Measurements from ENCODE around the gene CTNNA2. TPM values are rescaled to one million over a fixed set of nuclear protein-coding genes. Genes with fewer than 3 reads are reported as not detected.

The CTNNA2 gene
- total and polyA plus RNA-seq, 12 donors = 0.12 to 5.0 (median 1.4) TPM; not detected in 1

DNA sequence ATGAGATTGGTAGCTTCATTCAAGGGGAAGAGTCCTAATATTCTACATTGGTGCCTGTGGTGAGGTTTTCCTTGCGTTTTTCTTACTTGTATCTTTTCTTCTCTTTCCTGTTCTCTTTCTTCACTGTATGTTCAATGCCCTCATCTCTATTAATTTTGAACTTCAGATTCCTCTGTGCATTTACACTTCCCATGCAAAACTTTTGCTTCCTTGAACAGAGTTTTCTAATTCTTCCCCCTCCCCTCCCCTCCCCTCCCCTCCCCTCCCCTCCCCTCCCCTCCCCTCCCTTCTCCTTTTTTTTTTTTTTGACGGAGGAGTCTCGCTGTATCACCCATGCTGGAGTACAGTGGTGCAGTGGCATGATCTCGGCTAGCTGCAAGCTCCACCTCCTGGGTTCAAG is 403.4 kb downstream of the CTNNA2 start:
- no peak for DNase-seq
- 72 to 85% (median 76%) methylated on average over 2 to 4 of the region's 4 CpGs for whole genome bisulfite sequencing, 4 donors
- Histone ChIP-seq H3K27me3 (no peaks in the 10 kb centered on the region), H3K4me1 (replicated peaks in 1 of 2) (no peaks in the 10 kb centered on the region), H3K9me3 (replicated peaks in 1 of 3) (no peaks in the 10 kb centered on the region), H3K36me3 (replicated peaks in 1 of 2) (no peaks in the 10 kb centered on the region), H3K4me3 (no peak overlapping the region), H3K27ac (no peak overlapping the region)
- TF ChIP-seq POLR2A (IDR thresholded peaks at IDR 0.05) = no peak
- TF ChIP-seq, protein P1, sequence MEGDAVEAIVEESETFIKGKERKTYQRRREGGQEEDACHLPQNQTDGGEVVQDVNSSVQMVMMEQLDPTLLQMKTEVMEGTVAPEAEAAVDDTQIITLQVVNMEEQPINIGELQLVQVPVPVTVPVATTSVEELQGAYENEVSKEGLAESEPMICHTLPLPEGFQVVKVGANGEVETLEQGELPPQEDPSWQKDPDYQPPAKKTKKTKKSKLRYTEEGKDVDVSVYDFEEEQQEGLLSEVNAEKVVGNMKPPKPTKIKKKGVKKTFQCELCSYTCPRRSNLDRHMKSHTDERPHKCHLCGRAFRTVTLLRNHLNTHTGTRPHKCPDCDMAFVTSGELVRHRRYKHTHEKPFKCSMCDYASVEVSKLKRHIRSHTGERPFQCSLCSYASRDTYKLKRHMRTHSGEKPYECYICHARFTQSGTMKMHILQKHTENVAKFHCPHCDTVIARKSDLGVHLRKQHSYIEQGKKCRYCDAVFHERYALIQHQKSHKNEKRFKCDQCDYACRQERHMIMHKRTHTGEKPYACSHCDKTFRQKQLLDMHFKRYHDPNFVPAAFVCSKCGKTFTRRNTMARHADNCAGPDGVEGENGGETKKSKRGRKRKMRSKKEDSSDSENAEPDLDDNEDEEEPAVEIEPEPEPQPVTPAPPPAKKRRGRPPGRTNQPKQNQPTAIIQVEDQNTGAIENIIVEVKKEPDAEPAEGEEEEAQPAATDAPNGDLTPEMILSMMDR (IDR thresholded peaks at IDR 0.05) = no peak
- intact Hi-C loops (cut with DNase I) = no loop called here

DNA sequence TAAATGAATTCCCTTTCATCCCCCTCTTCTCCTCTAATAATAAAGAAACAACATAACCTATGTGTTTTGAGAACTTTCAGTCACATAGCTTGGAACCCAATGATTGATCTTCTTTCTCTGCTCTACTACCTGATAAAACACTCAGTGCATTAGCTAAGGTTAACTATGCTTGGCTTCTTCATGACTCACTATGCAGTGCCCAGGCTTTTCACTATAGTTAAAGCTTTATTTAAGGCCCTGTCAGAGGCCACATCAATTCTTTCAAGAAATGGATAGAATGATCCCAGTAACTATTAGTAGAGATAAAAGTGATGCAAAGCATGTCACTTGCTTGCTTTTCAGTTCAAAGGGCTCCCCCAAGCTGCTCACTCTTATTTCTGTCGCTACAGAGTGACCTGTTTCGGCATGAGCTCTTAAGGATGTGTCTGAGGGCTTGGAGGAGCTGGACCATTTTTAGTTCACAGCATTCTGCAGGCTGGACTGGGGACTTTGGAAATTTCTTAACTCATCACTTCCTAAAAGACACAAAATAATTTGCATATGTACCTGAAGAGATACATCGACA is 407.7 kb downstream of the CTNNA2 start:
- 57 to 62% (median 60%) methylated on average over 3 of the region's 3 CpGs for WGBS, 4 donors
- TF ChIP-seq, protein P1 (IDR thresholded peaks at IDR 0.05) = no peak
- no peak for TF ChIP-seq POLR2A (IDR thresholded peaks at IDR 0.05)
- Histone ChIP-seq H3K27me3 (no peaks in the 10 kb centered on the region), H3K9me3 (replicated peaks in 1 of 3) (no peaks in the 10 kb centered on the region), H3K4me1 (replicated peaks in 1 of 2) (no peaks in the 10 kb centered on the region), H3K36me3 (replicated peaks in 1 of 2) (no peaks in the 10 kb centered on the region), H3K27ac (no peak overlapping the region), H3K4me3 (no peak overlapping the region)
- intact Hi-C loops (cut with DNase I) = no loop called here
- DNase-seq = no peak

DNA sequence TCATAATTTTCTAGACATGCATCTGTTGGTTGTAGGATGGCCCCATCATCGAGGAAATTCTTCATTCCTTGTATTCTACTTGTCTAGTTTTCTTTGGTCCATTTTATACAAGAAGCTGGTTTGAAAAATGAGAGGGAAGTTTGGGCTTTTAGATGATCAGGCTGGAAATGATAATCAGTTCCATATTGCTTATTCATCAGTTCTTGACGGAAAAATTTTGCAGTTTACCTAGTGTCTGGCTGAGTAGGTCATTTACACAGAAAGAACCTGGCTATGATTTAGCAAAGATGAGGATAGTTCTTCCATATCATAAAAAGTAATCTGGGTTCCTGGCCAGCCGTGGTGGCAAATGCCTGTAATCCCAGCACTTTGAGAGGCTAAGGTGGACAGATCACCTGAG is 416.8 kb downstream of the CTNNA2 start:
- 51 to 81% (median 61%) methylated on average over 3 of the region's 3 CpGs for WGBS, 4 donors
- Histone ChIP-seq H3K36me3 (replicated peaks in 1 of 2) (no peaks in the 10 kb centered on the region), H3K4me1 (replicated peaks in 1 of 2) (no peaks in the 10 kb centered on the region), H3K9me3 (replicated peaks in 1 of 3) (no peaks in the 10 kb centered on the region), H3K27me3 (no peaks in the 10 kb centered on the region), H3K27ac (no peak overlapping the region), H3K4me3 (no peak overlapping the region)
- TF ChIP-seq, protein P1 (IDR thresholded peaks at IDR 0.05) = no peak
- TF ChIP-seq POLR2A (IDR thresholded peaks at IDR 0.05) = no peak
- intact Hi-C loops (cut with DNase I) = no loop called here
- no peak for DNase-seq

DNA sequence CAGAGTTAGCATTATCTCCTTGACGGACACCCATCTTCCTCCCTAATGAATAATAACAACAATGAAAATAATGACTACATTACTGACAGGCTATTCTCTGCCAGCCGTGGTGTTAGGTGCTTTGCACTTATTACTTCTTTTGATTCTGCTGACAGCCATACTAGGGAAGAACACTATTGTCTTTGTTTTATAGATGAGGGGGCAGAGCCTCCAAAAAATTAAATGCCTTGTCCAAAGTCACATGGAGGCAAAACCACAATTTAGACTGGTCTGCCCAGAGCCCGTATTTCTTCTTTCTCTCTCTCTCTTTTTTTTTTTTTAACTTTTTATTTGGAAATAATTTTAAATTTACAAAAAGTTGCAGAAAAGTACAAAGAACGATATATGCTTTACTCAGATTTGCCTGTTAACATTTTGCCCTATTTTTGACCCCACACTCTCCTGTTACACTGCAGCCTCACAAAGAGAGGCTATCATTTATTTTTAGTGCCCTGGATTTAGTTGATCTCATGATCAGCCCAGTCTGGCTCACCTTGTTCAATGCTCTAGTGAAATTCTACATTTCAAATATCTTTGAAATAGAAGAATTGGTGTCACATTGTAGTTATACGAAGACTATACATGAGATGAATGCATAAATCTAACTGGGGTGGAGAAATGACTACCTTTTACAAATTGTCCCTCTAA is 422.3 kb downstream of the CTNNA2 start:
- intact Hi-C loops (cut with DNase I) = no loop called here
- TF ChIP-seq, protein P1 (IDR thresholded peaks at IDR 0.05) = no peak
- TF ChIP-seq POLR2A (IDR thresholded peaks at IDR 0.05) = no peak
- 31 to 35% (median 33%) methylated on average over 5 of the region's 5 CpGs for WGBS, 4 donors

More for the DNA sequence above, 422.3 kb downstream of the CTNNA2 start:
- H3K4me1 ChIP-seq (replicated peaks in 1 of 2) = no peaks in the 10 kb centered on the region
- no peaks in the 10 kb centered on the region for H3K9me3 ChIP-seq (replicated peaks in 1 of 3)
- H3K27me3 ChIP-seq = no peaks in the 10 kb centered on the region
- no peak for DNase-seq
- no peaks in the 10 kb centered on the region for H3K36me3 ChIP-seq (replicated peaks in 1 of 2)
- H3K27ac ChIP-seq = no peak overlapping the region
- no peak overlapping the region for H3K4me3 ChIP-seq
